GM23338 (cell line): Measurements from ENCODE around the gene CNGA4. TPM values are rescaled to one million over a fixed set of nuclear protein-coding genes. Genes with fewer than 3 reads are reported as not detected.

ENCODE experiments used
- CREB1 ChIP-seq: fragments of 250-450 bp; sonication (Bioruptor Pico); IDR thresholded peaks from 2 replicates; pipeline ENCODE4 v1.5.0; 2020; ENCODE audit warnings: low read depth, mild to moderate bottlenecking, moderate library complexity
- EZH2 ChIP-seq: fragments of 200-600 bp; sonication (generic); IDR thresholded peaks from one replicate; pipeline ENCODE4 v1.8.0; 2017; ENCODE audit warnings: antibody characterized with exemption, mild to moderate bottlenecking, low read depth; ENCODE audit not compliant: unreplicated experiment
- STAT1 ChIP-seq: IDR thresholded peaks from one replicate; pipeline ENCODE4 v1.6.1; 2016; ENCODE audit warnings: antibody characterized with exemption; ENCODE audit not compliant: unreplicated experiment
- ZNF331 ChIP-seq: fragments of 250-450 bp; sonication (Bioruptor Pico); IDR thresholded peaks from 2 replicates; pipeline ENCODE4 v1.5.0; 2020; ENCODE audit warnings: low read depth, mild to moderate bottlenecking, moderate library complexity
- polyA plus RNA-seq: library from polyadenylated mRNA; unstranded; fragments of >200 nt; fragmentation: Nextera tagmentation; extraction: Ambion mirVana; gene quantifications from 2 replicates; pipeline ENCODE4 v1.2.1, GENCODE V29; 2016
- total RNA-seq: library from RNA; depleted of rRNA; stranded (reverse); fragments of >200 nt; shearing (Covaris generic); gene quantifications from 2 replicates; pipeline ENCODE4 v1.2.3, GENCODE V29; 2014
- TF ChIP-seq, protein P1 (sequence below): fragments of 250-450 bp; sonication (Bioruptor Pico); IDR thresholded peaks from 2 replicates; pipeline ENCODE4 v1.5.0; 2020; ENCODE audit warnings: mild to moderate bottlenecking, moderate library complexity
- TF ChIP-seq, protein P2 (sequence below), 2 experiments: fragments of 200-600 bp in 1 of 2; sonication (generic) in 1 of 2; conservative IDR thresholded peaks; 2 replicates each; pipeline versions ENCODE4 v1.5.1 to v1.6.1; 2016 to 2017; ENCODE audit warnings: antibody characterized with exemption in 2 of 2, low read depth in 2 of 2, mild to moderate bottlenecking in 2 of 2, moderate library complexity in 1 of 2
- TF ChIP-seq, protein P3 (sequence below): IDR thresholded peaks from 2 replicates; pipeline ENCODE4 v1.6.1; 2016; ENCODE audit warnings: antibody characterized with exemption

The CNGA4 gene
- total and polyA plus RNA-seq, 2 experiments from 2014 or later: 0.15 TPM; not detected in 1

DNA sequence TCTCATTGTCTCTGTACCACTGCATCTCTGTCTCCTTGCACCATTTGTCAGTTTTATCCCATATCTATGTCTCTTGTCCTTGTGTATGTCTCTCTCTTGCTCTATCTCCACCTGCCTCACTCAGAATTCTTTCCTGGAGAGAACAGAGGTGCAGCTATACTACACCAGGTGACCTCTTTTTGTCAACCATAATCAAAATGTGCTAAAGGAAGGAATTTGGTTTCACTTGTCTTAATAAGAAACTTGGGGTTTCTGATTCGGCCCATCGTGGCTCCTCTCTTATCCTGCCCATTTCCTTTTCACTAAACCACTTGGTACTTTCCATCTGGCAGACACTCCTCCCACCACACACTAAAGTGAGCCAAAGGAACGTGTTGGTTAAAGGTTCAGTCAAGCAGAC is 35.6 kb upstream of the CNGA4 start (continued):
- TF ChIP-seq, protein P1, sequence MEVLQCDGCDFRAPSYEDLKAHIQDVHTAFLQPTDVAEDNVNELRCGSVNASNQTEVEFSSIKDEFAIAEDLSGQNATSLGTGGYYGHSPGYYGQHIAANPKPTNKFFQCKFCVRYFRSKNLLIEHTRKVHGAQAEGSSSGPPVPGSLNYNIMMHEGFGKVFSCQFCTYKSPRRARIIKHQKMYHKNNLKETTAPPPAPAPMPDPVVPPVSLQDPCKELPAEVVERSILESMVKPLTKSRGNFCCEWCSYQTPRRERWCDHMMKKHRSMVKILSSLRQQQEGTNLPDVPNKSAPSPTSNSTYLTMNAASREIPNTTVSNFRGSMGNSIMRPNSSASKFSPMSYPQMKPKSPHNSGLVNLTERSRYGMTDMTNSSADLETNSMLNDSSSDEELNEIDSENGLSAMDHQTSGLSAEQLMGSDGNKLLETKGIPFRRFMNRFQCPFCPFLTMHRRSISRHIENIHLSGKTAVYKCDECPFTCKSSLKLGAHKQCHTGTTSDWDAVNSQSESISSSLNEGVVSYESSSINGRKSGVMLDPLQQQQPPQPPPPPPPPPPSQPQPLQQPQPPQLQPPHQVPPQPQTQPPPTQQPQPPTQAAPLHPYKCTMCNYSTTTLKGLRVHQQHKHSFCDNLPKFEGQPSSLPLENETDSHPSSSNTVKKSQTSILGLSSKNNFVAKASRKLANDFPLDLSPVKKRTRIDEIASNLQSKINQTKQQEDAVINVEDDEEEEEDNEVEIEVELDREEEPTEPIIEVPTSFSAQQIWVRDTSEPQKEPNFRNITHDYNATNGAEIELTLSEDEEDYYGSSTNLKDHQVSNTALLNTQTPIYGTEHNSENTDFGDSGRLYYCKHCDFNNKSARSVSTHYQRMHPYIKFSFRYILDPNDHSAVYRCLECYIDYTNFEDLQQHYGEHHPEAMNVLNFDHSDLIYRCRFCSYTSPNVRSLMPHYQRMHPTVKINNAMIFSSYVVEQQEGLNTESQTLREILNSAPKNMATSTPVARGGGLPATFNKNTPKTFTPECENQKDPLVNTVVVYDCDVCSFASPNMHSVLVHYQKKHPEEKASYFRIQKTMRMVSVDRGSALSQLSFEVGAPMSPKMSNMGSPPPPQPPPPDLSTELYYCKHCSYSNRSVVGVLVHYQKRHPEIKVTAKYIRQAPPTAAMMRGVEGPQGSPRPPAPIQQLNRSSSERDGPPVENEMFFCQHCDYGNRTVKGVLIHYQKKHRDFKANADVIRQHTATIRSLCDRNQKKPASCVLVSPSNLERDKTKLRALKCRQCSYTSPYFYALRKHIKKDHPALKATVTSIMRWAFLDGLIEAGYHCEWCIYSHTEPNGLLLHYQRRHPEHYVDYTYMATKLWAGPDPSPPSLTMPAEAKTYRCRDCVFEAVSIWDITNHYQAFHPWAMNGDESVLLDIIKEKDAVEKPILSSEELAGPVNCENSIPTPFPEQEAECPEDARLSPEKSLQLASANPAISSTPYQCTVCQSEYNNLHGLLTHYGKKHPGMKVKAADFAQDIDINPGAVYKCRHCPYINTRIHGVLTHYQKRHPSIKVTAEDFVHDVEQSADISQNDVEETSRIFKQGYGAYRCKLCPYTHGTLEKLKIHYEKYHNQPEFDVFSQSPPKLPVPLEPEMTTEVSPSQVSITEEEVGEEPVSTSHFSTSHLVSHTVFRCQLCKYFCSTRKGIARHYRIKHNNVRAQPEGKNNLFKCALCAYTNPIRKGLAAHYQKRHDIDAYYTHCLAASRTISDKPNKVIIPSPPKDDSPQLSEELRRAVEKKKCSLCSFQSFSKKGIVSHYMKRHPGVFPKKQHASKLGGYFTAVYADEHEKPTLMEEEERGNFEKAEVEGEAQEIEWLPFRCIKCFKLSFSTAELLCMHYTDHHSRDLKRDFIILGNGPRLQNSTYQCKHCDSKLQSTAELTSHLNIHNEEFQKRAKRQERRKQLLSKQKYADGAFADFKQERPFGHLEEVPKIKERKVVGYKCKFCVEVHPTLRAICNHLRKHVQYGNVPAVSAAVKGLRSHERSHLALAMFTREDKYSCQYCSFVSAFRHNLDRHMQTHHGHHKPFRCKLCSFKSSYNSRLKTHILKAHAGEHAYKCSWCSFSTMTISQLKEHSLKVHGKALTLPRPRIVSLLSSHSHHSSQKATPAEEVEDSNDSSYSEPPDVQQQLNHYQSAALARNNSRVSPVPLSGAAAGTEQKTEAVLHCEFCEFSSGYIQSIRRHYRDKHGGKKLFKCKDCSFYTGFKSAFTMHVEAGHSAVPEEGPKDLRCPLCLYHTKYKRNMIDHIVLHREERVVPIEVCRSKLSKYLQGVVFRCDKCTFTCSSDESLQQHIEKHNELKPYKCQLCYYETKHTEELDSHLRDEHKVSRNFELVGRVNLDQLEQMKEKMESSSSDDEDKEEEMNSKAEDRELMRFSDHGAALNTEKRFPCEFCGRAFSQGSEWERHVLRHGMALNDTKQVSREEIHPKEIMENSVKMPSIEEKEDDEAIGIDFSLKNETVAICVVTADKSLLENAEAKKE (CRISPR knock-in tag): no peak
- TF ChIP-seq ZNF331: no peak
- TF ChIP-seq STAT1: no peak
- TF ChIP-seq CREB1 (CRISPR knock-in tag): no peak
- TF ChIP-seq EZH2: no peak
- TF ChIP-seq, protein P2, sequence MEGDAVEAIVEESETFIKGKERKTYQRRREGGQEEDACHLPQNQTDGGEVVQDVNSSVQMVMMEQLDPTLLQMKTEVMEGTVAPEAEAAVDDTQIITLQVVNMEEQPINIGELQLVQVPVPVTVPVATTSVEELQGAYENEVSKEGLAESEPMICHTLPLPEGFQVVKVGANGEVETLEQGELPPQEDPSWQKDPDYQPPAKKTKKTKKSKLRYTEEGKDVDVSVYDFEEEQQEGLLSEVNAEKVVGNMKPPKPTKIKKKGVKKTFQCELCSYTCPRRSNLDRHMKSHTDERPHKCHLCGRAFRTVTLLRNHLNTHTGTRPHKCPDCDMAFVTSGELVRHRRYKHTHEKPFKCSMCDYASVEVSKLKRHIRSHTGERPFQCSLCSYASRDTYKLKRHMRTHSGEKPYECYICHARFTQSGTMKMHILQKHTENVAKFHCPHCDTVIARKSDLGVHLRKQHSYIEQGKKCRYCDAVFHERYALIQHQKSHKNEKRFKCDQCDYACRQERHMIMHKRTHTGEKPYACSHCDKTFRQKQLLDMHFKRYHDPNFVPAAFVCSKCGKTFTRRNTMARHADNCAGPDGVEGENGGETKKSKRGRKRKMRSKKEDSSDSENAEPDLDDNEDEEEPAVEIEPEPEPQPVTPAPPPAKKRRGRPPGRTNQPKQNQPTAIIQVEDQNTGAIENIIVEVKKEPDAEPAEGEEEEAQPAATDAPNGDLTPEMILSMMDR (conservative IDR thresholded peaks at IDR 0.05; ENCODE audit: low read depth in 2 of 2): no peak
- TF ChIP-seq, protein P3, sequence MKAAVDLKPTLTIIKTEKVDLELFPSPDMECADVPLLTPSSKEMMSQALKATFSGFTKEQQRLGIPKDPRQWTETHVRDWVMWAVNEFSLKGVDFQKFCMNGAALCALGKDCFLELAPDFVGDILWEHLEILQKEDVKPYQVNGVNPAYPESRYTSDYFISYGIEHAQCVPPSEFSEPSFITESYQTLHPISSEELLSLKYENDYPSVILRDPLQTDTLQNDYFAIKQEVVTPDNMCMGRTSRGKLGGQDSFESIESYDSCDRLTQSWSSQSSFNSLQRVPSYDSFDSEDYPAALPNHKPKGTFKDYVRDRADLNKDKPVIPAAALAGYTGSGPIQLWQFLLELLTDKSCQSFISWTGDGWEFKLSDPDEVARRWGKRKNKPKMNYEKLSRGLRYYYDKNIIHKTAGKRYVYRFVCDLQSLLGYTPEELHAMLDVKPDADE: no peak
